Upper lobe of left lung (tissue), 4 donors: ENCODE data around the gene AP1S2.

Experiments used
- CTCF ChIP-seq, 6 experiments: fragments of 450-650 bp in 4 of 6; fragments of 200-600 bp in 2 of 6; sonication (generic) in 2 of 6; IDR thresholded peaks; one replicate each; pipeline ENCODE4 v1.5.1; 2016 to 2019; ENCODE audit warnings: antibody characterized with exemption in 6 of 6
- EP300 ChIP-seq, 4 donors: sonication (generic); formaldehyde crosslinking; IDR thresholded peaks; one replicate each; pipeline ENCODE4 v1.5.1; 2017; ENCODE audit warnings: antibody characterized with exemption in 4 of 4, control low read depth in 2 of 4
- POLR2A ChIP-seq, 4 donors: fragments of 450-650 bp; IDR thresholded peaks; one replicate each; pipeline ENCODE4 v1.5.1; 2016 to 2017; ENCODE audit warnings: antibody characterized with exemption in 4 of 4, mild to moderate bottlenecking in 2 of 4

DNA sequence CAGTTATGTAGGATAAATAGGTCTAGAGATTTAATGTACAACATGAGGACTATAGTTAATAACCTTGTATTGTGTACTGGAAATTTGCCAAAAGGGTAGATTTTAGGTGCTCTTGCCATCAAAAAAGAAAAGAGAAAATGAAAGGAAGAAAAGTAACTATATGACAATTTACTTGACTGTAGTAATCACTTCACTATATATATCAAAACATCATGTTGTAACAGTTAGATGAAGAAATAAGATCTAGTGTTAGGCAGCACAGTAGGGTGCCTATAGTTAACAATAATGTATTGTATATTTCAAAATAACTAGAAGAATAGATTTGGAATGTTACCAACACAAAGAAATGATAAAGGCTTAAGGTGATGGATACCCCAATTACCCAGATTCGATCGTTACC lies 35.9 kb upstream of the AP1S2 start:
- TF ChIP-seq CTCF (IDR thresholded peaks at IDR 0.05) (no peak), POLR2A (IDR thresholded peaks at IDR 0.05) (no peak), EP300 (IDR thresholded peaks at IDR 0.05) (no peak)
